Brain pericyte (primary cell): ENCODE measurements around the gene BRSK2.
"Not testable (repeated sequence)": the region's sequence is repeated elsewhere in the genome, so short reads cannot be mapped to it uniquely, and the experiment has no call there.

Experiments used
- DNase-seq: peaks from one replicate; pipeline ENCODE4 v3.0.0-alpha.2; 2012; ENCODE audit warnings: low read depth, low spot score

The BRSK2 gene

GRCh38 chr11:1499261-1499890 is 109.6 kb downstream of the BRSK2 start:
- no peak for DNase-seq

GRCh38 chr11:1499899-1500298 is 110.2 kb downstream of the BRSK2 start:
- DNase-seq = no peak

- DNase-seq = no peak
Measured at GRCh38 chr11:1500466-1501420, 111.0 kb downstream of the BRSK2 start.

GRCh38 chr11:1501421-1502167 is 111.9 kb downstream of the BRSK2 start:
- DNase-seq = no peak

GRCh38 chr11:1502168-1502953 is 112.6 kb downstream of the BRSK2 start:
- DNase-seq = no peak

- no peak for DNase-seq
Measured at GRCh38 chr11:1502954-1503707, 113.4 kb downstream of the BRSK2 start.

GRCh38 chr11:1503708-1504104 is 114.0 kb downstream of the BRSK2 start:
- DNase-seq = no peak

GRCh38 chr11:1504138-1504537 is 114.4 kb downstream of the BRSK2 start:
- no peak for DNase-seq

GRCh38 chr11:1504581-1505290 is 115.0 kb downstream of the BRSK2 start:
- DNase-seq = no peak

- DNase-seq = no peak
Measured at GRCh38 chr11:1505480-1505879, 115.7 kb downstream of the BRSK2 start.

GRCh38 chr11:1506981-1507380 is 117.2 kb downstream of the BRSK2 start:
- no peak for DNase-seq

GRCh38 chr11:1507381-1508140 is 117.8 kb downstream of the BRSK2 start:
- no peak for DNase-seq

- no peak for DNase-seq
Measured at GRCh38 chr11:1508491-1508891, 118.8 kb downstream of the BRSK2 start.

GRCh38 chr11:1508986-1509385 is 119.3 kb downstream of the BRSK2 start:
- DNase-seq = no peak

GRCh38 chr11:1509626-1510255 is 120.0 kb downstream of the BRSK2 start:
- DNase-seq = no peak

GRCh38 chr11:1510351-1510750 is 120.6 kb downstream of the BRSK2 start:
- not testable (repeated sequence) for DNase-seq

GRCh38 chr11:1510928-1511327 is 121.2 kb downstream of the BRSK2 start:
- DNase-seq = no peak

GRCh38 chr11:1511937-1512496 is 122.3 kb downstream of the BRSK2 start:
- DNase-seq = no peak
